ENCODE results near the gene CYP27C1. TPM values are rescaled to one million over a fixed set of nuclear protein-coding genes. Genes with fewer than 3 reads are reported as not detected.
A peak's percentile ranks its signal among the peaks of the same experiment; 100 is the strongest.

The CYP27C1 gene
- total RNA-seq, 2 donors from 2014 or later, result 0.19 TPM; not detected in 1

- no peaks in the 10 kb centered on the region for H3K36me3 ChIP-seq
- no peaks in the 10 kb centered on the region for H3K27me3 ChIP-seq
- H3K9me3 ChIP-seq, result no peaks in the 10 kb centered on the region
- no peak overlapping the region for H3K9ac ChIP-seq (ENCODE audit: low read depth in 2 of 2, low read length in 2 of 2)
- intact Hi-C loops (cut with DNase I), result loop anchor here (5.0 kb wide), 3 partner anchors 95 to 450 kb away; partner anchors contain the start of genes ERCC3 and GPR17
- no peaks in the 10 kb centered on the region for H3K4me1 ChIP-seq
- peak; percentile 54 for TF ChIP-seq CTCF (IDR thresholded peaks at IDR 0.05)
- H3K27ac ChIP-seq, result no peak overlapping the region
- peak; percentile 82 for DNase-seq
- H3K4me3 ChIP-seq, result peak overlapping the region; percentile 19
Observed at GRCh38 chr2:127197475-127198385, 22.4 kb downstream of the CYP27C1 start.

- peak; percentile 53 for TF ChIP-seq CTCF (IDR thresholded peaks at IDR 0.05)
- Histone ChIP-seq H3K27ac (no peak overlapping the region), H3K4me3 (peak overlapping the region; percentile 19), H3K9ac (ENCODE audit: low read depth in 2 of 2, low read length in 2 of 2) (no peak overlapping the region), H3K27me3 (no peaks in the 10 kb centered on the region), H3K4me1 (no peaks in the 10 kb centered on the region), H3K36me3 (no peaks in the 10 kb centered on the region), H3K9me3 (no peaks in the 10 kb centered on the region)
- intact Hi-C loops (cut with DNase I), result loop anchor here (5.0 kb wide), 3 partner anchors 95 to 450 kb away; partner anchors contain the start of genes ERCC3 and GPR17
- no peak for DNase-seq
Observed at GRCh38 chr2:127196998-127197397, 23.1 kb downstream of the CYP27C1 start.

- no peaks in the 10 kb centered on the region for H3K27me3 ChIP-seq
- no peak for TF ChIP-seq CTCF (IDR thresholded peaks at IDR 0.05)
- no peaks in the 10 kb centered on the region for H3K36me3 ChIP-seq
- no peak overlapping the region for H3K4me3 ChIP-seq
- H3K9me3 ChIP-seq, result no peaks in the 10 kb centered on the region
- no peak overlapping the region for H3K27ac ChIP-seq
- no peaks in the 10 kb centered on the region for H3K4me1 ChIP-seq
- no peak overlapping the region for H3K9ac ChIP-seq (ENCODE audit: low read depth in 2 of 2, low read length in 2 of 2)
- DNase-seq, result no peak
- intact Hi-C loops (cut with DNase I), result loop anchor here (5.0 kb wide), 3 partner anchors 96 to 451 kb away; partner anchors contain the start of genes ERCC3 and GPR17
Observed at GRCh38 chr2:127196549-127196948, 23.6 kb downstream of the CYP27C1 start.

GRCh38 chr2:127195140-127196074 is 24.7 kb downstream of the CYP27C1 start:
- no peak for DNase-seq
- Histone ChIP-seq H3K27ac (no peak overlapping the region), H3K36me3 (no peaks in the 10 kb centered on the region), H3K4me1 (no peaks in the 10 kb centered on the region), H3K9me3 (no peaks in the 10 kb centered on the region), H3K27me3 (no peaks in the 10 kb centered on the region), H3K9ac (ENCODE audit: low read depth in 2 of 2, low read length in 2 of 2) (no peak overlapping the region), H3K4me3 (no peak overlapping the region)
- intact Hi-C loops (cut with DNase I), result loop anchor here (5.0 kb wide), 3 partner anchors 97 to 452 kb away; partner anchors contain the start of genes ERCC3 and GPR17
- no peak for TF ChIP-seq CTCF (IDR thresholded peaks at IDR 0.05)

GRCh38 chr2:127194447-127194846 is 25.7 kb downstream of the CYP27C1 start:
- Histone ChIP-seq H3K4me1 (no peaks in the 10 kb centered on the region), H3K27ac (no peak overlapping the region), H3K36me3 (no peaks in the 10 kb centered on the region), H3K9ac (ENCODE audit: low read depth in 2 of 2, low read length in 2 of 2) (no peak overlapping the region), H3K4me3 (no peak overlapping the region), H3K9me3 (no peaks in the 10 kb centered on the region), H3K27me3 (no peaks in the 10 kb centered on the region)
- intact Hi-C loops (cut with DNase I), result no loop called here
- DNase-seq, result no peak
- TF ChIP-seq CTCF (IDR thresholded peaks at IDR 0.05), result no peak

Data from colonic mucosa (tissue), 4 donors.